OCI-LY3 (cell line): ENCODE data around the gene ITPKB.

ENCODE experiments used
- EZH2phosphoT487 ChIP-seq: fragments of 200-600 bp; shearing (Covaris generic); IDR thresholded peaks from 2 replicates; pipeline ENCODE4 v1.6.1; 2018; ENCODE audit warnings: antibody characterized with exemption, mixed run types, low read depth
- TF ChIP-seq, protein P1 (sequence below): fragments of 200-600, 300-600 bp; sonication (generic); IDR thresholded peaks from 2 replicates; pipeline ENCODE4 v1.5.1; 2014; ENCODE audit warnings: antibody characterized with exemption, low read length, low read depth

DNA sequence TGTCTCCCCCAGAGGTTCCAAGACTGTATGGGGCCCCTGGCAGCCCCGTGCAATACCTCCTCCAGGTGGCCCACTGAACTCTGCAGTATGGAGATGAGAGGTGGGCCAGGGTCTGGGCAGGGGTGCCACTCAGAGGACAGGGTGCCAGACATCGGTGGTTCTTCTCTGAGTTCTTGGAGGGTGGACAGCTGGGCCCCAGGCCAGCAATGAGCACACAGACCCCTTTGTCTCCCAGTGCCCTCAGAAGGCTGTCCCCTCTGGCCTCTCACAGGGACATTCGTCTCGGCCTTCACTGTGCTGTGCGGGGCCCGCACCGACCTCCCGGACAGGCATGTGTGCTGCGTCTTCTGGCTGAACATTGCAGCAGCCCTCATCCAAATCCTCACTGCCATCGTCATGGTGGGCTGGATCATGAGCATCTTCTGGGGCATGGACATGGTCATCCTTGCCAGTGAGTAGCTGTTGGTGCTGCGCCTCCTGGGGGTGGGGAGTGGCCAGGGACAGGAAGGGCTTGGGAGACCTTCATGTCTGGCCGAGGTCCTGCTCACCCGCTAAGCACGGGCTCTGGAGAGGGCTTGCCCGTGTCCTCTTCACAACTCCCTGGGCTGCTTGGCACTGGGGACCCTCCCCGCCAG lies 142.4 kb downstream of the ITPKB start:
- TF ChIP-seq, protein P1, sequence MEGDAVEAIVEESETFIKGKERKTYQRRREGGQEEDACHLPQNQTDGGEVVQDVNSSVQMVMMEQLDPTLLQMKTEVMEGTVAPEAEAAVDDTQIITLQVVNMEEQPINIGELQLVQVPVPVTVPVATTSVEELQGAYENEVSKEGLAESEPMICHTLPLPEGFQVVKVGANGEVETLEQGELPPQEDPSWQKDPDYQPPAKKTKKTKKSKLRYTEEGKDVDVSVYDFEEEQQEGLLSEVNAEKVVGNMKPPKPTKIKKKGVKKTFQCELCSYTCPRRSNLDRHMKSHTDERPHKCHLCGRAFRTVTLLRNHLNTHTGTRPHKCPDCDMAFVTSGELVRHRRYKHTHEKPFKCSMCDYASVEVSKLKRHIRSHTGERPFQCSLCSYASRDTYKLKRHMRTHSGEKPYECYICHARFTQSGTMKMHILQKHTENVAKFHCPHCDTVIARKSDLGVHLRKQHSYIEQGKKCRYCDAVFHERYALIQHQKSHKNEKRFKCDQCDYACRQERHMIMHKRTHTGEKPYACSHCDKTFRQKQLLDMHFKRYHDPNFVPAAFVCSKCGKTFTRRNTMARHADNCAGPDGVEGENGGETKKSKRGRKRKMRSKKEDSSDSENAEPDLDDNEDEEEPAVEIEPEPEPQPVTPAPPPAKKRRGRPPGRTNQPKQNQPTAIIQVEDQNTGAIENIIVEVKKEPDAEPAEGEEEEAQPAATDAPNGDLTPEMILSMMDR, result no peak
- no peak for TF ChIP-seq EZH2phosphoT487
